ENCODE data around the gene FOXP2. TPM values are rescaled to one million over a fixed set of nuclear protein-coding genes. Genes with fewer than 3 reads are reported as not detected.

The FOXP2 gene
- total RNA-seq, 1 experiment from 2014 or later: 0.28 TPM

- Histone ChIP-seq H3K27me3 (ENCODE audit: control insufficient read depth, insufficient read depth, low read length) (no peaks in the 10 kb centered on the region), H3K4me3 (ENCODE audit: insufficient read depth, low read depth, low read length) (no peak overlapping the region), H3K36me3 (replicated peaks; ENCODE audit: control insufficient read depth, insufficient read depth, low read length) (no peaks in the 10 kb centered on the region)
- DNase-seq: no peak
These were observed 242.7 kb downstream of the FOXP2 start for GRCh38 chr7:114657279-114657678.

GRCh38 chr7:114658216-114658615 lies 243.6 kb downstream of the FOXP2 start:
- H3K4me3 ChIP-seq (ENCODE audit: insufficient read depth, low read depth, low read length): no peak overlapping the region
- no peaks in the 10 kb centered on the region for H3K36me3 ChIP-seq (replicated peaks; ENCODE audit: control insufficient read depth, insufficient read depth, low read length)
- DNase-seq: no peak
- no peaks in the 10 kb centered on the region for H3K27me3 ChIP-seq (ENCODE audit: control insufficient read depth, insufficient read depth, low read length)

GRCh38 chr7:114659409-114660125 lies 245.0 kb downstream of the FOXP2 start:
- Histone ChIP-seq H3K4me3 (ENCODE audit: insufficient read depth, low read depth, low read length) (no peak overlapping the region), H3K36me3 (replicated peaks; ENCODE audit: control insufficient read depth, insufficient read depth, low read length) (no peaks in the 10 kb centered on the region), H3K27me3 (ENCODE audit: control insufficient read depth, insufficient read depth, low read length) (no peaks in the 10 kb centered on the region)
- no peak for DNase-seq

GRCh38 chr7:114660126-114660486 lies 245.5 kb downstream of the FOXP2 start:
- H3K4me3 ChIP-seq (ENCODE audit: insufficient read depth, low read depth, low read length): no peak overlapping the region
- no peaks in the 10 kb centered on the region for H3K36me3 ChIP-seq (replicated peaks; ENCODE audit: control insufficient read depth, insufficient read depth, low read length)
- H3K27me3 ChIP-seq (ENCODE audit: control insufficient read depth, insufficient read depth, low read length): no peaks in the 10 kb centered on the region
- no peak for DNase-seq

GRCh38 chr7:114660753-114661152 lies 246.1 kb downstream of the FOXP2 start:
- H3K4me3 ChIP-seq (ENCODE audit: insufficient read depth, low read depth, low read length): no peak overlapping the region
- H3K27me3 ChIP-seq (ENCODE audit: control insufficient read depth, insufficient read depth, low read length): no peaks in the 10 kb centered on the region
- DNase-seq: no peak
- H3K36me3 ChIP-seq (replicated peaks; ENCODE audit: control insufficient read depth, insufficient read depth, low read length): no peaks in the 10 kb centered on the region

GRCh38 chr7:114662002-114662677 lies 247.5 kb downstream of the FOXP2 start:
- DNase-seq: no peak
- Histone ChIP-seq H3K36me3 (replicated peaks; ENCODE audit: control insufficient read depth, insufficient read depth, low read length) (no peaks in the 10 kb centered on the region), H3K4me3 (ENCODE audit: insufficient read depth, low read depth, low read length) (no peak overlapping the region), H3K27me3 (ENCODE audit: control insufficient read depth, insufficient read depth, low read length) (no peaks in the 10 kb centered on the region)

GRCh38 chr7:114663502-114663901 lies 248.9 kb downstream of the FOXP2 start:
- no peak for DNase-seq
- no peaks in the 10 kb centered on the region for H3K27me3 ChIP-seq (ENCODE audit: control insufficient read depth, insufficient read depth, low read length)

GRCh38 chr7:114670676-114671075 lies 256.1 kb downstream of the FOXP2 start:
- H3K27me3 ChIP-seq (ENCODE audit: control insufficient read depth, insufficient read depth, low read length): no peaks in the 10 kb centered on the region
- H3K4me3 ChIP-seq (ENCODE audit: insufficient read depth, low read depth, low read length): no peak overlapping the region
- DNase-seq: no peak
- no peaks in the 10 kb centered on the region for H3K36me3 ChIP-seq (replicated peaks; ENCODE audit: control insufficient read depth, insufficient read depth, low read length)

More at GRCh38 chr7:114663502-114663901, 248.9 kb downstream of the FOXP2 start:
- H3K4me3 ChIP-seq (ENCODE audit: insufficient read depth, low read depth, low read length): no peak overlapping the region
- no peaks in the 10 kb centered on the region for H3K36me3 ChIP-seq (replicated peaks; ENCODE audit: control insufficient read depth, insufficient read depth, low read length)

GRCh38 chr7:114671563-114672123 lies 257.0 kb downstream of the FOXP2 start:
- Histone ChIP-seq H3K36me3 (replicated peaks; ENCODE audit: control insufficient read depth, insufficient read depth, low read length) (no peaks in the 10 kb centered on the region), H3K4me3 (ENCODE audit: insufficient read depth, low read depth, low read length) (no peak overlapping the region)
- no peak for DNase-seq

GRCh38 chr7:114678116-114678515 lies 263.5 kb downstream of the FOXP2 start:
- H3K27me3 ChIP-seq (ENCODE audit: control insufficient read depth, insufficient read depth, low read length): no peaks in the 10 kb centered on the region
- H3K4me3 ChIP-seq (ENCODE audit: insufficient read depth, low read depth, low read length): no peak overlapping the region
- no peaks in the 10 kb centered on the region for H3K36me3 ChIP-seq (replicated peaks; ENCODE audit: control insufficient read depth, insufficient read depth, low read length)
- DNase-seq: no peak

More at GRCh38 chr7:114671563-114672123, 257.0 kb downstream of the FOXP2 start:
- H3K27me3 ChIP-seq (ENCODE audit: control insufficient read depth, insufficient read depth, low read length): no peaks in the 10 kb centered on the region

- no peak for DNase-seq
- H3K27me3 ChIP-seq (ENCODE audit: control insufficient read depth, insufficient read depth, low read length): no peaks in the 10 kb centered on the region
- no peak overlapping the region for H3K4me3 ChIP-seq (ENCODE audit: insufficient read depth, low read depth, low read length)
- H3K36me3 ChIP-seq (replicated peaks; ENCODE audit: control insufficient read depth, insufficient read depth, low read length): no peaks in the 10 kb centered on the region
These were observed 272.6 kb downstream of the FOXP2 start for GRCh38 chr7:114687238-114687637.

- DNase-seq: no peak
- Histone ChIP-seq H3K36me3 (replicated peaks; ENCODE audit: control insufficient read depth, insufficient read depth, low read length) (no peaks in the 10 kb centered on the region), H3K27me3 (ENCODE audit: control insufficient read depth, insufficient read depth, low read length) (no peaks in the 10 kb centered on the region), H3K4me3 (ENCODE audit: insufficient read depth, low read depth, low read length) (no peak overlapping the region)
These were observed 273.9 kb downstream of the FOXP2 start for GRCh38 chr7:114688443-114689055.

GRCh38 chr7:114689406-114689805 lies 274.8 kb downstream of the FOXP2 start:
- DNase-seq: no peak
- no peaks in the 10 kb centered on the region for H3K36me3 ChIP-seq (replicated peaks; ENCODE audit: control insufficient read depth, insufficient read depth, low read length)
- no peaks in the 10 kb centered on the region for H3K27me3 ChIP-seq (ENCODE audit: control insufficient read depth, insufficient read depth, low read length)
- H3K4me3 ChIP-seq (ENCODE audit: insufficient read depth, low read depth, low read length): no peak overlapping the region

- DNase-seq: no peak
- H3K27me3 ChIP-seq (ENCODE audit: control insufficient read depth, insufficient read depth, low read length): no peaks in the 10 kb centered on the region
- no peak overlapping the region for H3K4me3 ChIP-seq (ENCODE audit: insufficient read depth, low read depth, low read length)
- no peaks in the 10 kb centered on the region for H3K36me3 ChIP-seq (replicated peaks; ENCODE audit: control insufficient read depth, insufficient read depth, low read length)
These were observed 277.0 kb downstream of the FOXP2 start for GRCh38 chr7:114691605-114692004.

GRCh38 chr7:114695182-114695581 lies 280.6 kb downstream of the FOXP2 start:
- no peaks in the 10 kb centered on the region for H3K27me3 ChIP-seq (ENCODE audit: control insufficient read depth, insufficient read depth, low read length)
- no peaks in the 10 kb centered on the region for H3K36me3 ChIP-seq (replicated peaks; ENCODE audit: control insufficient read depth, insufficient read depth, low read length)
- no peak overlapping the region for H3K4me3 ChIP-seq (ENCODE audit: insufficient read depth, low read depth, low read length)
- no peak for DNase-seq
